ENCODE data around the gene LRRC7. TPM values are rescaled to one million over a fixed set of nuclear protein-coding genes. Genes with fewer than 3 reads are reported as not detected.

LRRC7 gene
- polyA plus RNA-seq, 1 experiment: 0.22 TPM

- ChIA-PET CTCF (no interaction called here), POLR2A (no interaction called here)
- Histone ChIP-seq H3K4me3 (ENCODE audit: low read depth, low read length) (no peak overlapping the region), H3K36me3 (ENCODE audit: control insufficient read depth, insufficient read depth, low read length) (no peaks in the 10 kb centered on the region), H3K27me3 (ENCODE audit: control insufficient read depth, insufficient read depth, low read length) (peaks cover 8% of the 10 kb centered on the region)
- DNase-seq (ENCODE audit: low read depth): no peak
- TF ChIP-seq, protein P1, sequence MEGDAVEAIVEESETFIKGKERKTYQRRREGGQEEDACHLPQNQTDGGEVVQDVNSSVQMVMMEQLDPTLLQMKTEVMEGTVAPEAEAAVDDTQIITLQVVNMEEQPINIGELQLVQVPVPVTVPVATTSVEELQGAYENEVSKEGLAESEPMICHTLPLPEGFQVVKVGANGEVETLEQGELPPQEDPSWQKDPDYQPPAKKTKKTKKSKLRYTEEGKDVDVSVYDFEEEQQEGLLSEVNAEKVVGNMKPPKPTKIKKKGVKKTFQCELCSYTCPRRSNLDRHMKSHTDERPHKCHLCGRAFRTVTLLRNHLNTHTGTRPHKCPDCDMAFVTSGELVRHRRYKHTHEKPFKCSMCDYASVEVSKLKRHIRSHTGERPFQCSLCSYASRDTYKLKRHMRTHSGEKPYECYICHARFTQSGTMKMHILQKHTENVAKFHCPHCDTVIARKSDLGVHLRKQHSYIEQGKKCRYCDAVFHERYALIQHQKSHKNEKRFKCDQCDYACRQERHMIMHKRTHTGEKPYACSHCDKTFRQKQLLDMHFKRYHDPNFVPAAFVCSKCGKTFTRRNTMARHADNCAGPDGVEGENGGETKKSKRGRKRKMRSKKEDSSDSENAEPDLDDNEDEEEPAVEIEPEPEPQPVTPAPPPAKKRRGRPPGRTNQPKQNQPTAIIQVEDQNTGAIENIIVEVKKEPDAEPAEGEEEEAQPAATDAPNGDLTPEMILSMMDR (IDR thresholded peaks at IDR 0.05; ENCODE audit: insufficient read depth, low read depth, low read length): no peak
Observed at GRCh38 chr1:69573911-69574310, 6.2 kb downstream of the LRRC7 start.

DNA sequence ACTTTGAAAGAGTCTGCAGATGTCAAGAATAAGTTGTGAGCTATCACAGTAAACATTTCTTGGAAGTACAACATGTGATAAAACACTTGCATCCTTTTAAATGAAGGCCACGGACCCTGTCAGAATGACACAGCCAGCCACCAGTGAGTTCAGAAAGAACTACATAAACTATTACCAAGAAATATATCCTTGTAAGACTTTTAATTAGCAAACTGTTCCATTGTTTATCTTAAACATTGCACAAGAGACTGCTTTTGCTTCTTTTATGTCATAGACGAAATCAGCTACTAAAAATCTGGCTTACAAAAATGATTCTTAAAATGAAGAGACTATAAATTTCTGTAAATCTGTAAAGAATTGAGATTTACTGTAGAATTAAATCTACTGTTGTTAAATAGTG is 17.9 kb downstream of the LRRC7 start:
- ChIA-PET POLR2A (no interaction called here), CTCF (no interaction called here)
- DNase-seq (ENCODE audit: low read depth): no peak
- no peaks in the 10 kb centered on the region for H3K36me3 ChIP-seq (ENCODE audit: control insufficient read depth, insufficient read depth, low read length)
- H3K27me3 ChIP-seq (ENCODE audit: control insufficient read depth, insufficient read depth, low read length): no peaks in the 10 kb centered on the region
- TF ChIP-seq, protein P1 (IDR thresholded peaks at IDR 0.05; ENCODE audit: insufficient read depth, low read depth, low read length): no peak
- H3K4me3 ChIP-seq (ENCODE audit: low read depth, low read length): no peak overlapping the region

DNA sequence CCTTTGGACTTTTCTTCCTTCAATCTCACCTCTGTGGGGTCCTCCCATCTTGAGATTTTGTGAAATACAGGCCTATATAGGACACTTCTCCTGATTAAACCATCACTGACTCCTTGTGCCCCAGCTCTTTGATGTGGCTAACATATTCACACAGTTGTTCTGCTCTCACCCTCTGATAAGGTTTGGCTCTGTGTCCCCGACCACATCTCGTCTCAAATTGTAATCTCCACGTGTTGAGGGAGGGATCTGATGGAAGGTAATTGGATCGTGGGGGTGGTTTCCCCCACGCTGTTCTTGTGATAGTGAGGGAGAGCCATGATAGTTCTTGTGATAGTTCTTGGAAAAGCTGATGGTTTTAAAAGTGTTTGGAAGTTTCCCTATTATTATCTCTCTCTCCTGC is 19.7 kb downstream of the LRRC7 start:
- TF ChIP-seq, protein P1 (IDR thresholded peaks at IDR 0.05; ENCODE audit: insufficient read depth, low read depth, low read length): no peak
- POLR2A ChIA-PET: no interaction called here

GRCh38 chr1:69589799-69590198 is 22.1 kb downstream of the LRRC7 start:
- H3K36me3 ChIP-seq (ENCODE audit: control insufficient read depth, insufficient read depth, low read length): no peaks in the 10 kb centered on the region
- H3K4me3 ChIP-seq (ENCODE audit: low read depth, low read length): no peak overlapping the region
- TF ChIP-seq, protein P1 (IDR thresholded peaks at IDR 0.05; ENCODE audit: insufficient read depth, low read depth, low read length): no peak
- H3K27me3 ChIP-seq (ENCODE audit: control insufficient read depth, insufficient read depth, low read length): no peaks in the 10 kb centered on the region
- no peak for DNase-seq (ENCODE audit: low read depth)
- ChIA-PET POLR2A (no interaction called here), CTCF (no interaction called here)

More for the DNA sequence above, 19.7 kb downstream of the LRRC7 start:
- DNase-seq (ENCODE audit: low read depth): no peak
- Histone ChIP-seq H3K36me3 (ENCODE audit: control insufficient read depth, insufficient read depth, low read length) (no peaks in the 10 kb centered on the region), H3K27me3 (ENCODE audit: control insufficient read depth, insufficient read depth, low read length) (no peaks in the 10 kb centered on the region), H3K4me3 (ENCODE audit: low read depth, low read length) (no peak overlapping the region)
- CTCF ChIA-PET: no interaction called here

DNA sequence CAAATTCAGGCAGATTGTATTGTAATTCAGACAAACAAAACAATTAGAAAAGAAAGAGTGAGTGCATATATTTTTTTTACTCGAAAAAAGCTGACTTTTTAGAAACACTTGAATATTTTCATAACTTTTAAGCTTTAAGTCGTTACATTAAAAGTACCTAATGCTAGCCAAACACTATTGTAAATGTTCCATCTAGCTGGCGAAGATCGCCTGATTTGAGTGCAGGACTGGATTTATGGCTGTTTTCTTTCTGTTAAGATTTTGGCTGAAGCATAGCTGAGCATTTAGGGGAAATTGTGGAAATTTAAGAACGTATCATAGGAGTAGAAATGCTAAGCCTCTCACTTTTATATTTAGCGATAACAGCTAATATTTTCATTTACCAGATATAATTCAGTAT is 24.6 kb downstream of the LRRC7 start:
- Histone ChIP-seq H3K36me3 (ENCODE audit: control insufficient read depth, insufficient read depth, low read length) (no peaks in the 10 kb centered on the region), H3K4me3 (ENCODE audit: low read depth, low read length) (no peak overlapping the region), H3K27me3 (ENCODE audit: control insufficient read depth, insufficient read depth, low read length) (no peaks in the 10 kb centered on the region)
- POLR2A ChIA-PET: no interaction called here
- DNase-seq (ENCODE audit: low read depth): no peak
- CTCF ChIA-PET: no interaction called here
- TF ChIP-seq, protein P1 (IDR thresholded peaks at IDR 0.05; ENCODE audit: insufficient read depth, low read depth, low read length): no peak
